ENCODE data around the gene HDAC3.
A peak's percentile ranks its signal among the peaks of the same experiment; 100 is the strongest.
"Not testable (repeated sequence)": the region's sequence is repeated elsewhere in the genome, so short reads cannot be mapped to it uniquely, and the experiment has no call there.

Gene HDAC3

GRCh38 chr5:141617128-141617527 is 19.5 kb downstream of the HDAC3 start:
- ChIA-PET CTCF (interaction anchor here (0.9 to 16.3 kb wide), 6 partner anchors 8 to 37 kb away, joined by 3 to 413 read pairs (median 131); partner anchors contain the start of genes HDAC3 and RELL2), POLR2A (no interaction called here)
- H3K4me3 ChIP-seq (ENCODE audit: low read depth, low read length) = peak overlapping the region; percentile 74; the same call in 1 of the 2 replicates
- DNase-seq (ENCODE audit: low read depth, low spot score) = no peak
- TF ChIP-seq CTCF (IDR thresholded peaks at IDR 0.05; ENCODE audit: insufficient read depth, low read length, missing control alignments) = no peak

- H3K4me3 ChIP-seq (ENCODE audit: low read depth, low read length) = no peak overlapping the region
- CTCF ChIA-PET = interaction anchor here (0.7 to 16.3 kb wide), 6 partner anchors 9 to 49 kb away, joined by 3 to 413 read pairs (median 131); partner anchors contain the start of genes HDAC3 and RELL2
These were observed 20.5 kb downstream of the HDAC3 start for GRCh38 chr5:141615991-141616720.

GRCh38 chr5:141613344-141613743 is 23.3 kb downstream of the HDAC3 start:
- ChIA-PET CTCF (interaction anchor here (0.6 to 16.3 kb wide), 9 partner anchors 10 to 49 kb away, joined by 3 to 413 read pairs (median 4); no protein-coding TSS in a partner anchor), POLR2A (no interaction called here)
- no peak for TF ChIP-seq CTCF (IDR thresholded peaks at IDR 0.05; ENCODE audit: insufficient read depth, low read length, missing control alignments)
- no peak for DNase-seq (ENCODE audit: low read depth, low spot score)
- H3K4me3 ChIP-seq (ENCODE audit: low read depth, low read length) = no peak overlapping the region

More at GRCh38 chr5:141615991-141616720, 20.5 kb downstream of the HDAC3 start:
- no peak for TF ChIP-seq CTCF (IDR thresholded peaks at IDR 0.05; ENCODE audit: insufficient read depth, low read length, missing control alignments)
- DNase-seq (ENCODE audit: low read depth, low spot score) = no peak
- POLR2A ChIA-PET = no interaction called here

GRCh38 chr5:141611289-141611688 is 25.4 kb downstream of the HDAC3 start:
- ChIA-PET POLR2A (no interaction called here), CTCF (interaction anchor here (0.6 kb wide), 1 partner anchor 8 kb away, joined by 3 read pairs; the partner anchor contains the start of gene DIAPH1)
- no peak overlapping the region for H3K4me3 ChIP-seq (ENCODE audit: low read depth, low read length)
- DNase-seq (ENCODE audit: low read depth, low spot score) = no peak
- no peak for TF ChIP-seq CTCF (IDR thresholded peaks at IDR 0.05; ENCODE audit: insufficient read depth, low read length, missing control alignments)

- POLR2A ChIA-PET = not testable (repeated sequence)
- CTCF ChIA-PET = interaction anchor here (1.3 to 15.0 kb wide), 3 partner anchors 9 to 290 kb away, joined by 3 to 259 read pairs (median 119); partner anchors contain the start of genes DIAPH1 and TAF7
These were observed 26.7 kb downstream of the HDAC3 start for GRCh38 chr5:141609921-141610320.

GRCh38 chr5:141609044-141609443 is 27.6 kb downstream of the HDAC3 start:
- no peak for DNase-seq (ENCODE audit: low read depth, low spot score)
- CTCF ChIA-PET = interaction anchor here (1.3 to 15.0 kb wide), 3 partner anchors 10 to 289 kb away, joined by 3 to 259 read pairs (median 119); partner anchors contain the start of genes DIAPH1 and TAF7
- no peak overlapping the region for H3K4me3 ChIP-seq (ENCODE audit: low read depth, low read length)
- POLR2A ChIA-PET = no interaction called here
- no peak for TF ChIP-seq CTCF (IDR thresholded peaks at IDR 0.05; ENCODE audit: insufficient read depth, low read length, missing control alignments)

More at GRCh38 chr5:141609921-141610320, 26.7 kb downstream of the HDAC3 start:
- DNase-seq (ENCODE audit: low read depth, low spot score); H3K4me3 ChIP-seq (ENCODE audit: low read depth, low read length): not testable (repeated sequence)
